Karpas-422 (cell line): ENCODE data around the gene MTERF4. TPM values are rescaled to one million over a fixed set of nuclear protein-coding genes. Genes with fewer than 3 reads are reported as not detected.

ENCODE experiments used
- DNase-seq: peaks from one replicate; pipeline ENCODE4 v3.0.0-alpha.2; 2015
- H2AFZ ChIP-seq: fragments of 200-600 bp; sonication (generic); 2 replicates; pipeline ENCODE4 v1.6.1; 2014; ENCODE audit warnings: antibody characterized with exemption, low read length, mixed read lengths
- H3K27ac ChIP-seq: fragments of 200-600 bp; sonication (generic); 2 replicates; pipeline ENCODE4 v1.5.1; 2014; ENCODE audit warnings: mild to moderate bottlenecking, low read length, moderate library complexity
- H3K27me3 ChIP-seq: fragments of 200-600 bp; sonication (generic); 2 replicates; pipeline ENCODE4 v1.6.1; 2014; ENCODE audit warnings: low read length, mixed read lengths
- H3K36me3 ChIP-seq: fragments of 200-600 bp; sonication (generic); 2 replicates; pipeline ENCODE4 v1.6.1; 2014; ENCODE audit warnings: low read length, mixed read lengths; ENCODE audit not compliant: insufficient read depth
- H3K4me1 ChIP-seq: fragments of 200-600 bp; sonication (generic); 2 replicates; pipeline ENCODE4 v1.6.1; 2014; ENCODE audit warnings: mild to moderate bottlenecking, low read length, mixed read lengths
- H3K4me2 ChIP-seq: fragments of 200-600 bp; sonication (generic); 2 replicates; pipeline ENCODE4 v1.6.1; 2014; ENCODE audit warnings: low read length, low read depth, mild to moderate bottlenecking; ENCODE audit not compliant: poor library complexity, severe bottlenecking
- H3K4me3 ChIP-seq: fragments of 200-600 bp; sonication (generic); 2 replicates; pipeline ENCODE4 v1.5.1; 2014; ENCODE audit warnings: mild to moderate bottlenecking, antibody characterized with exemption, low read length, mixed read lengths
- H3K79me2 ChIP-seq: fragments of 200-600 bp; sonication (generic); 2 replicates; pipeline ENCODE4 v1.6.1; 2014; ENCODE audit warnings: mild to moderate bottlenecking, low read length, mixed read lengths
- H3K9ac ChIP-seq: fragments of 200-600 bp; sonication (generic); 2 replicates; pipeline ENCODE4 v1.6.0; 2014; ENCODE audit warnings: low read length
- H3K9me2 ChIP-seq: fragments of 200-600 bp; sonication (generic), shearing (Covaris generic); replicated peaks from 2 replicates; pipeline ENCODE4 v1.6.0; 2014; ENCODE audit warnings: mild to moderate bottlenecking, low read length, moderate library complexity; ENCODE audit not compliant: insufficient read depth
- H3K9me3 ChIP-seq: fragments of 300-700, 200-600 bp; sonication (generic); 2 replicates; pipeline ENCODE4 v1.6.1; 2014; ENCODE audit warnings: low read length, mixed read lengths
- H4K20me1 ChIP-seq: fragments of 200-600 bp; sonication (generic); 2 replicates; pipeline ENCODE4 v1.6.1; 2014; ENCODE audit warnings: mild to moderate bottlenecking, antibody characterized with exemption, low read length, low read depth; ENCODE audit not compliant: insufficient read depth
- total RNA-seq: library from RNA; depleted of rRNA; stranded (reverse); fragments of >200 nt; shearing (Covaris generic); gene quantifications from 2 replicates; pipeline ENCODE4 v1.2.3, GENCODE V29; 2014; ENCODE audit warnings: low replicate concordance

MTERF4 gene
- total RNA-seq, 1 experiment from 2014 or later, result 49.5 TPM

DNA sequence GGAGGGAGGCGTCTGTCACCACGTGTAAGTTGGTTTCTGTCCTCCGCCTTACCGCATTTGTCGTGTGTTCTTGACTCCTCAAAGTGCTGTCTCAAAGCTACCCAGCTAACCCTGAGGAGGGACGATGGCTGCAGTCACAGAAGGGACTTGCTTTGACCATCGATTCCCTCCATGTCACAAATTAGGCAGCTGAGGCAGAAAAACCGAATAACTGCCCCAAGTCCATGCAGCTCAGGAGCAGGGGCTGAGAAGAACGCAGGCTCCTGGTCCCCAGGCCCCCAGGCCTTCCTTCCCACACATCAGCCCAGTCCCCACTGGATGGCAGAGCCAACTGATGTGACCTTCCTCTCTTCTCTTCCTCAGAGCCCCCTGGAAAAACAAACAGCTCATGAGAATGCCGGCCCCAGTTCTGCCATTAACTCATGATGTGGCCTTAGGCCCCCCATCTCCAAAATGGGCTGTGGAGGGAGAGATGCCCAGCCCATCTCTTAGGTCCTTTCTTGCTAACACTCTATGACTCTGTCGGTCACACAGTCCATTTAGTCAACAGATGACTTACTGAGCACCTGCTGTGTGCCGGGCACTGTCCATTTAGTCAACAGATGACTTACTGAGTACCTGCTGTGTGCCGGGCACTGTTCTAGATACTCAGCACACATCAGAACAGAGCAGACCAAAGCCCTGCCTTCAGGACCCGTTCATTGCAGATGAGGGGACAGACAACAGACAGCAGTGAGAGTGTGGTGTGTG lies 19.6 kb downstream of the MTERF4 start:
- Histone ChIP-seq H4K20me1 (no peaks in the 10 kb centered on the region), H3K27ac (no peak overlapping the region), H3K9ac (no peak overlapping the region), H3K4me2 (no peak overlapping the region), H3K27me3 (no peaks in the 10 kb centered on the region), H3K4me3 (no peak overlapping the region), H3K36me3 (peaks cover 15% of the 10 kb centered on the region; the same call in 1 of the 2 replicates), H2AFZ (no peak overlapping the region), H3K79me2 (no peaks in the 10 kb centered on the region), H3K4me1 (no peaks in the 10 kb centered on the region), H3K9me2 (no peaks in the 10 kb centered on the region), H3K9me3 (no peaks in the 10 kb centered on the region)
- DNase-seq, result no peak

DNA sequence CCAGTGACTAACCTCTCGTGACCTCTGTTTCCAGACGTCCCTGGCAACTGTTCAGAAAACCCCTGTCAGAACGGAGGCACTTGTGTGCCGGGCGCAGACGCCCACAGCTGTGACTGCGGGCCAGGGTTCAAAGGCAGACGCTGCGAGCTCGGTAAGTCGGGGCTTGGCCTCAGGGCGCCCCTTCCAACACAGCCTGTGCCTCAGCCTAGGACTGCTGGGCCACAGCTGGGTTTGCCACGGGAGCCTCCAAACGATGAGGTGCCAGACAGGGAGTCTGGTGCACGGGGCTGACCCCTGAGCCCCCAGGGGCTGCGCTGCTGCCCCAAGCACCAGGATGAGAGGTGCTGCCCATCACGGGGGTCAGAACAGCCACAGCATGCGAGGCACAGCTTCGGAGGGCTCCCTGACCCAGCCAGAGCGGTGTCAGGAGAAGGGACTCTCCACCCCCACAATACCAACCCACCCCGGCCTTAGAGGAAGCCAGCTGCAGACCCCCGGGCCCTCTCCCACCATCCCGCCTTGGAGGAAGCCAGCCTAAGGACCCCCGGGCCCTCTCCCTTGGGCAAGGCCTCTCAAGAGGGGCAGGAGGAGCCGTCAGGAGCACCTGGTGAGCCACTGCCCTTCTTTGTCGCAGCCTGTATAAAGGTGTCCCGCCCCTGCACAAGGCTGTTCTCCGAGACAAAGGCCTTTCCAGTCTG lies 20.3 kb downstream of the MTERF4 start:
- H3K9ac ChIP-seq, result no peak overlapping the region
- H3K9me3 ChIP-seq, result no peaks in the 10 kb centered on the region
- H3K79me2 ChIP-seq, result no peaks in the 10 kb centered on the region
- no peak for DNase-seq
- no peaks in the 10 kb centered on the region for H3K27me3 ChIP-seq
- H2AFZ ChIP-seq, result no peak overlapping the region
- H3K36me3 ChIP-seq, result peaks cover 9% of the 10 kb centered on the region; the same call in 1 of the 2 replicates
- no peaks in the 10 kb centered on the region for H3K9me2 ChIP-seq
- H3K4me1 ChIP-seq, result no peaks in the 10 kb centered on the region
- H3K4me2 ChIP-seq, result no peak overlapping the region
- H3K27ac ChIP-seq, result no peak overlapping the region
- H3K4me3 ChIP-seq, result no peak overlapping the region
- H4K20me1 ChIP-seq, result no peaks in the 10 kb centered on the region

- H3K79me2 ChIP-seq, result no peaks in the 10 kb centered on the region
- no peaks in the 10 kb centered on the region for H3K9me3 ChIP-seq
- no peak overlapping the region for H3K4me3 ChIP-seq
- H3K36me3 ChIP-seq, result peaks cover 3% of the 10 kb centered on the region; the same call in 1 of the 2 replicates
- DNase-seq, result no peak
- no peaks in the 10 kb centered on the region for H3K4me1 ChIP-seq
- H3K9me2 ChIP-seq, result no peaks in the 10 kb centered on the region
- no peak overlapping the region for H2AFZ ChIP-seq
- no peaks in the 10 kb centered on the region for H3K27me3 ChIP-seq
- H3K4me2 ChIP-seq, result no peak overlapping the region
- no peak overlapping the region for H3K9ac ChIP-seq
- H3K27ac ChIP-seq, result no peak overlapping the region
- no peaks in the 10 kb centered on the region for H4K20me1 ChIP-seq
Measured at GRCh38 chr2:241081190-241081642, 20.9 kb downstream of the MTERF4 start.

- Histone ChIP-seq H3K9me3 (no peaks in the 10 kb centered on the region), H3K27ac (no peak overlapping the region), H4K20me1 (no peaks in the 10 kb centered on the region), H2AFZ (no peak overlapping the region), H3K79me2 (no peaks in the 10 kb centered on the region), H3K27me3 (no peaks in the 10 kb centered on the region), H3K4me3 (no peak overlapping the region), H3K4me2 (no peak overlapping the region), H3K9ac (no peak overlapping the region), H3K9me2 (no peaks in the 10 kb centered on the region), H3K36me3 (peaks cover 3% of the 10 kb centered on the region; the same call in 1 of the 2 replicates), H3K4me1 (no peaks in the 10 kb centered on the region)
- DNase-seq, result no peak
Measured at GRCh38 chr2:241080405-241081189, 21.5 kb downstream of the MTERF4 start.

GRCh38 chr2:241074901-241075540 lies 27.1 kb downstream of the MTERF4 start:
- no peaks in the 10 kb centered on the region for H3K36me3 ChIP-seq
- no peaks in the 10 kb centered on the region for H3K27me3 ChIP-seq
- no peak overlapping the region for H2AFZ ChIP-seq
- H3K27ac ChIP-seq, result no peak overlapping the region
- no peaks in the 10 kb centered on the region for H3K9me3 ChIP-seq
- H3K9ac ChIP-seq, result no peak overlapping the region
- H3K4me3 ChIP-seq, result no peak overlapping the region
- no peaks in the 10 kb centered on the region for H4K20me1 ChIP-seq
- no peaks in the 10 kb centered on the region for H3K79me2 ChIP-seq
- DNase-seq, result no peak
- no peaks in the 10 kb centered on the region for H3K4me1 ChIP-seq
- H3K4me2 ChIP-seq, result no peak overlapping the region
- H3K9me2 ChIP-seq, result no peaks in the 10 kb centered on the region

- no peak for DNase-seq
- Histone ChIP-seq H3K27ac (no peak overlapping the region), H3K4me1 (no peaks in the 10 kb centered on the region)
Measured at GRCh38 chr2:241074065-241074818, 27.8 kb downstream of the MTERF4 start.

GRCh38 chr2:241073166-241074064 lies 28.7 kb downstream of the MTERF4 start:
- no peak overlapping the region for H3K4me3 ChIP-seq
- H3K79me2 ChIP-seq, result no peaks in the 10 kb centered on the region
- no peak overlapping the region for H3K9ac ChIP-seq
- H4K20me1 ChIP-seq, result no peaks in the 10 kb centered on the region
- no peak overlapping the region for H3K27ac ChIP-seq
- H3K9me2 ChIP-seq, result no peaks in the 10 kb centered on the region
- no peaks in the 10 kb centered on the region for H3K27me3 ChIP-seq
- no peak overlapping the region for H2AFZ ChIP-seq
- no peaks in the 10 kb centered on the region for H3K4me1 ChIP-seq
- DNase-seq, result no peak
- no peaks in the 10 kb centered on the region for H3K9me3 ChIP-seq
- no peak overlapping the region for H3K4me2 ChIP-seq
- H3K36me3 ChIP-seq, result no peaks in the 10 kb centered on the region

More at GRCh38 chr2:241074065-241074818, 27.8 kb downstream of the MTERF4 start:
- H3K4me2 ChIP-seq, result no peak overlapping the region
- no peaks in the 10 kb centered on the region for H3K27me3 ChIP-seq
- no peaks in the 10 kb centered on the region for H4K20me1 ChIP-seq
- H3K9me3 ChIP-seq, result no peaks in the 10 kb centered on the region
- H3K79me2 ChIP-seq, result no peaks in the 10 kb centered on the region
- no peak overlapping the region for H3K4me3 ChIP-seq
- H3K9me2 ChIP-seq, result no peaks in the 10 kb centered on the region
- no peaks in the 10 kb centered on the region for H3K36me3 ChIP-seq
- H3K9ac ChIP-seq, result no peak overlapping the region
- H2AFZ ChIP-seq, result no peak overlapping the region
